GM21619 (cell line): ENCODE results near the gene DYNLL1.
"Not testable (repeated sequence)": the region's sequence is repeated elsewhere in the genome, so short reads cannot be mapped to it uniquely, and the experiment has no call there.

Experiments
- ATAC-seq: cut with Tn5 transposase; IDR thresholded peaks from one replicate; pipeline ENCODE4 v1.9.1; 2021; ENCODE audit not compliant: unreplicated experiment

The DYNLL1 gene

DNA sequence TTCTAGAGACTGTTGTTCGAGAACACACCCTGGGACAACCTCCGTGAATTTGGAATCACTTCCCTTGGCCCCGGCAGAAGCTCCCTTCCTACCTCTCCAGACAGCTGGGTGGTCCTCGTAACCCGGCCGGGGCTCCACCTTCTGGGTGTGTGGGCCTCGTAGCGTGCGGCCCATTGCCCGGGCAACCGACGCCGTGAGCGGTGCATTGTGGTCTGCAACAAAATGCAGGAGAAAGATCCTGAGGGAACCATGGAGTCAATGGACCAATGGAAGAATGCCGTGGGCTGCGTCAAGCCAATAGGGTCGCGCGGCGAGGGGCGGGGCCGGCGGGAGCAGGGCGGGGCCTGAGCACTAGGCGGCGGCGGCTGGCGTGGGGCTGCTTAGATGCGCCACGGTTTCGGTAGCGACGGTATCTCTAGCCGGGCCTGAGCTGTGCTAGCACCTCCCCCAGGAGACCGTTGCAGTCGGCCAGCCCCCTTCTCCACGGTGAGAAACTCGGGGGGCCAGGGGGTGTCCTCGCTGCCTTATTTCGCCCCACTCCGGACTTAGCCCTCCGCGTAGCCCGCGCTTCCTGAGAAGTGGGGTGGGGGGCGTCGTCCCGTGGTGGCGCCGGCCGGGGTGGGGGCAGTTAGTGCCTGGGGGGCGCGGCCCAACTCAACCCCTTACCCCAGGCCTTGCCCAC, at the start of gene DYNLL1:
Gene DYNLL1 (plus strand): TSS at position 383 of the 682 bp plus-strand sequence. CDS start 309 bp downstream, outside the sequence.
- ATAC-seq: peak; percentile 91

DNA sequence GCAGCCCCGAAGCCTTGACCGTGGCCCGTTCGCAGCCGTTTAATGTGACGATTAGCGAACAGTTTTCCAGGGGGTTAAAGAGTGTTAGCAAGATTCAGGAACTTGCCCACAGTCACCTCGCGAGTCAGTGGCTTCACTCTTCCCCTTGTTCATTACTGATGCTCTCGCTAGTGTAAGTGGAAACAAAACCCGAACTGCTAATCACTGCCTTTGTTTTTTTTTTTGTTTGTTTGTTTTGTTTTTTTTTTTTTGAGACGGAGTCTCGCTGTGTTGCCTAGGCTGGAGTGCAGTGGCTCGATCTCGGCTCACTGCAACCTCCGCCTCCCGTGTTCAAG, 49.1 kb upstream of the DYNLL1 start:
- not testable (repeated sequence) for ATAC-seq

DNA sequence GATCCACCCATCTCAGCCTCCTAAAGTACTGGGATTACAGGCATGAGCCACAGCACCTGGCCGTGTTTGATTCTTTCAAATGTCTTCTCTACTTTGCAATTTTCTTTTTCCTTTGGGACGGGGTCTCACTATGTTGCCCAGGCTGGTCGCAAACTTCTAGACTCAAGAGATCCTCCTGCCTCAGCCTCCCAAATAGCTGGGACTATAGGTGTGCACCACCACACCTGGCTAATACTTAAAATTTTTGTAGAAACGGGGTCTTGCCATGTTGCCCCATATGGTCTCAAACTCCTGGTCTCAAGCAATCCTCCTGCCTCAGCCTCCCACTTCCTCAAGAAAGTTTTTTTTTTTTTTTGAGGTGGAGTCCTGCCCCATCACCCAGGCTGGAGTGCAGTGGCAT, 47.9 kb upstream of the DYNLL1 start:
- no peak for ATAC-seq

DNA sequence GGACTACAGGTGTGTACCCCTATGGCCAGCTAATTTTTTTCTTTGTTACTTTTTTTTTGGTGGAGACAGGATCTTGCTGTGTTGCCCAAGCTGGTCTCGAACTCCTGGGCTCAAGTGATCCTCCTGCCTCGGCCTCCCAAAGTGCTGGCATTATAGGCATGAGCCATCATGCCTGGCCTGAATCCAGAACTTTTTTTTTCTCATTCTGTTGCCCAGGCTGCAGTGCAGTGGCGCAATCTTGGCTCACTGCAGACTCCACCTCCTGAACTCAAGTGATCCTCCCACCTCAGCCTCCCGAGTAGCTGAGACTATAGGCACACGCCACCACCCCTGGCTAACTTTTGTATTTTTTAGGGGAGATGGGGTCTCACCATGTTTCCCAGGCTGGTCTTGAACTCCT, 43.4 kb upstream of the DYNLL1 start:
- ATAC-seq: not testable (repeated sequence)

DNA sequence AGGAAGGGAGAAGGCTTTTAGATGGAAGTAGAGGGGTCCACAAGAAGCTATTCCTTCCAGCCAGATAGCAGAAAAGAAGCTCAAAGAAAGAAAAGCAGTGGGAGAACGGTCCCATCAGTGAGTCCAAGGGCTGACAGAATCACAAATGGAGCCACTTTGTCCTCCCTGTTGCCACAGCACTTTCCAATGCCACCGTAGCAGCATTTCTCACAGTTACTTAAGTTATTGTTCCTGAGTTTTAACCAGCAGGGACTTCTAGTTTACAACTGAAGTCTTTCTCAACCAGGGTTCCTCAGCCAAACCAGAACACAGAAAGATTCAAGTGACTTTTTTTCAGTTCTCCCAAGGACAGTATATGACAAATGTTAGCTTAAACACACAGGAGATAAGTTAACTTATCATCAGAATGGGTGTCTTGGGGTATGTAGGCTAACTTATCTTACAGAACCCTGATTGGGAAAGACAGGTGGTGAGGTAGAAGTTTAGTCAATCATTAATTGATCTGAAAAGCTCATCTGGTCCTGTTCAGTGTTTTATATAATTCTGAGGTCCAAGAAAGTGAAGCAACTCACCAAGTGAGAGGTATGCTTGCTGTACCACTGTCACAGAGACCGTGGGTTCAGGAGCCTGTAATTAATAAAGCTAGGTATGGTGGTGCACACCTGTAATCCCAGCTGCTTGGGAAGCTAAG, 42.7 kb upstream of the DYNLL1 start:
- no peak for ATAC-seq

DNA sequence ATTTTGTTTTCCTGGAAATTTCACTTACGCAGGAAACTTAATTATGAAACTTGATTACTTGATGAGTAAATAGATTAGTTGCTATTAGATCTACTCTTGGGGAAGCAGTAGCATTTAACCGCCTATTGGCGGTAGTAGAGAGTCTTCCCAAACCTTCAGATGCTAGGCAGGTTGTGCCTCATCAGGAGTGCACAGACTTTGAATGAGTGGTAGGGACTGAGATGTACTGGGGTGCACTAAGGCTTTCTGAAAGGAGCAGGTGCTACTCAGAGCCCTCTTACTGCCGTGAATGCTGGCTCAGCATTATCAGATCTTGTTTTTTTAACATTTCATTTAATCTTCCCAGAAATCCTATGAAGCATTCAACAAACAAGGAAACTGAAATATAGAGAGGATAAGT, 41.9 kb upstream of the DYNLL1 start:
- ATAC-seq: no peak

DNA sequence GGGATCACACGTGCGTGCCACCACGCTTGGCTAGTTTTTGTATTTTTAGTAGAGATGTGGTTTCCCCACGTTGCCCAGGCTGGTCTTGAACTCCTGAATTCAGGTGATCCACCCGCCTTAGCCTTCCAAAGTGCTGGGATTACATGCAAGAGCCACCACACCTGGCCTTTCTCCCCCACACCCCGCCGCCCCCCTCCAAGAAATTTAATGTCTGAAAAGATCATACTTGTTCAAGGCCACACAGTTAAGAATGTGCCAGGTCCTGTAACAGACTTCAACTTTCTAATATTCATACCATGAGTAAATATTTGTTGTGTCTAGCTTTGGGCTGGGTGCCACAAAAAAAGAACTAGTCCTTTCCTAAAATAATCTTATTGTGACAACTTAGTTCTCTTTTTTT, 40.6 kb upstream of the DYNLL1 start:
- ATAC-seq: no peak

DNA sequence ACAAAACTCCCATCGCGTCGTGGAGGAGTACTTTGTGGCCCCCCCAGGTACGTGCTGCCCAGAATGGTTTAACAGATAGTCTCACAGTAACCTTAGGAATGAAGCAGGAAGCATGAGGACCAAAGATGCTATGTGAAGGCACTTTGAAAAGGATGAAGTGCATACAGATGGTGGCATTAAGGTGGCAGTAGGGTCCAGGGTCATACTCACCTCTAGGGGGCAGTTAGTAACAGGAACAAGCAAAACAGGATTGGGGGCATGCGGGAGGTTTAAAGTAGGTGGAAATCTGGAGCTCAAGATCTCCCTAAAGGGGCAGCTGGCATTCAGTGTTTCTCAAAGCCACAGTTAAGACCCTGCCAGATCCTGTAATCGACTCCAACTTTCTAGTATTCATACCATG, 38.8 kb upstream of the DYNLL1 start:
- ATAC-seq: no peak

DNA sequence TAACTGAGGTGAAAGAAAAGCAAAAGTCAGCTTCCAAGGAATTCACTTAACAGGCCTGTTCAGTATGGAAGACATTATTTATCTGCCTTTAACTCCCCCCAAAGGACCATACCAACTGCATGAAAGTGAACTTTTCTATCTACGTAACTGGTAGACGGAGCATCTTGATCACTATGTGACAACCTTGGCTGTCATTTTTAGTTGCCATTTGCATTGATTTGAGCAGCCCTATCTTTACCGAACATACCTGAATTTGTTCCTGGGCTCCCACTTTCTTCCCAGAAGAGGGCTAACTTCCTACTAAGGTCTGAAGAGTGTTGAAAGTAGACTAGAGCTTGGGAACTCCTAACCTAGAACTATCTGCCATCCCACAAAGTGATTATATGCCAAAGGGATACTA, 35.8 kb upstream of the DYNLL1 start:
- ATAC-seq: no peak

DNA sequence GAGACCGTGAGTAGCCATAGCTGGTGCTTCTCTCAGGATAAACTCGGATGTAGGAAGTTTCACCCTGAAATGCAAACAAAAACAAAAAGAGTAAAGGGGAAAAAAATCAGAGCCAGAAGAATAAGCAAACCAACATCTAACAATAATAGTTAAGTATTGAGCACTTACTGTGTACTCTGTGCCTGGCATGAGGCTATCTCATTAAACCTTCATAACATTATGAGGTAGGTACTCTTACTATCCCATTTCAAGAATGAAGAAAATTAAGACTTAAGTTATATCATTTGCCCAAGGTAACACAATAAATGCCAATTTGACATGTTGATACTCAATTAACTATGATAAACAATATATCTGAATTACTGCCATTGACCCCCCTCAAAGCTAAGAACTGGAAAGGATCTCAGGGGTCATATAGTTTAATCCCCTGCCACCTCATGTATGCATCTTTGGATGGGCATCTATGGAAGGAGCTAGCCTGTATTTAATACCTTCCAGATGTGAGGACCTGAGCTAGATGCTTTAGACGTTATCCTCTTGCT, 33.7 kb upstream of the DYNLL1 start:
- ATAC-seq: no peak

DNA sequence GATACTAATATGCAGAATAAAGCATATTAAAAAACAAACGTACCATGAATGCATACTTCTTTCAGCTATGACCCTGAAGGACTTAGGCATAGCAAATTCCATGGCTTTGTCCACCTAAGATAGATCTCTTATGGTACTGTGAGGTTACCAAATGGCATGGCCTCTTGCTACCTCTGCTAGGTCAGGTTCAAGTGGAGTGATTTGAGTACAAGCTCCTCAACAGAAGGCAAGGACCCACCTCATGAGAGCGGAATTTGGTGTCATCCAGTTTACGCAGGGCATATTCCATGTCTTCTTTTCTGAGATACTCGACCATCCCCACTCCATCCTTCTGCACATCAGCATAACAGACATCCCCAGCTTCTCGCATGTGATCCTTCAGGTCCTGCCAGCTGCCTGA, 32.2 kb upstream of the DYNLL1 start:
- ATAC-seq: no peak

DNA sequence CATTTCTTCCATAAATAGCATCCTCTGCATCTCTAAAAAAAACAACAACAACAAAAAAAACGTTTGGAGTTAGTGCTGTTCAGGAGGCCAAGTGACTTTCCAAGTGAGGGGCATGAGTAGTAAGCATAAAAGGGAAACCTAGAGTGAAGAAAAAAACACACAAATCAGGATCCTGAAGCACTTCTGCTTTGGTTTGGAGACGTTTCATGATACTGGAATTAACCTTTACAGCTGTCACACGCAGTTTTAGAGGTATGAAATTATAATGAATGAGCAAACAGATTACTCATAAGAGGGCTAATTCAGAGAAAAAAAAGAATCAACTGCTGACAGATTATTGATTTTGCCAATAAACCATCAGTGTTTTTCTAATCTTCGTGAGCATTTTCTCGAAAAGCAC, 30.2 kb upstream of the DYNLL1 start:
- ATAC-seq: no peak

DNA sequence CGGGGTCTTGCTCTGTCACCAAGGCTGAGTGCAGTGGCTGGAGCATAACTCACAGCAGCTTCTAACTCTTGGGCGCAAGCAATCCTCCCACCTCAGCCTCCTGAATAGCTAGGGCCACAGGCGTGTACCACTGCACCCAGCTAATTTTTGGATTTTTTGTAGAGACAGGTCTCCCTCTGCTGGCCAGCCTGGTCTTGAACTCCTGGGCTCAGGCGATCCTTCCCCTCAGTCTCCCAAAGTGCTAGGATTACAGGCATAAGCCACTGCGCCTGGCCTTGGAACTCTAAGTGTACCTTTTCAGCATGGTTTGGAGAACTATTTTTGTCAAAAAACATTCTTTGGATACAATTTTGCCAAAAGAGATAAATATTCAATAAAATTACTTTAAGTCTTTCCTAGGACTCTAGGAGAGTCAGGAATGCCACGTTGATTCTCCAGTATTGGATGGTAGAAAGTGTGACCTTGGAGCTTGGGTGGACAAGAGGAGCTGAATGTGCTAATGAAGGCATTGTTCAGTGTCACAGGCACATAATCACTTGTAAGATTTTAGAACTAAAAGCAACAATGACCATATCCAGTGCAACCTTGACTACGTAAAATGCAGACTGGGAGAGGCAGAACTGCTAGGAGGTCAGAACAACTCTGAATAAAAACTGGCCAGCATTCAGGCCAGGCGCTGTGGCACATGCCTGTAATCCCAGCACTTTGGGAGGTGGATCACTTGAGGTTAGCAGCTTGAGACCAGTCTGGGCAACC, 29.2 kb upstream of the DYNLL1 start:
- ATAC-seq: no peak

DNA sequence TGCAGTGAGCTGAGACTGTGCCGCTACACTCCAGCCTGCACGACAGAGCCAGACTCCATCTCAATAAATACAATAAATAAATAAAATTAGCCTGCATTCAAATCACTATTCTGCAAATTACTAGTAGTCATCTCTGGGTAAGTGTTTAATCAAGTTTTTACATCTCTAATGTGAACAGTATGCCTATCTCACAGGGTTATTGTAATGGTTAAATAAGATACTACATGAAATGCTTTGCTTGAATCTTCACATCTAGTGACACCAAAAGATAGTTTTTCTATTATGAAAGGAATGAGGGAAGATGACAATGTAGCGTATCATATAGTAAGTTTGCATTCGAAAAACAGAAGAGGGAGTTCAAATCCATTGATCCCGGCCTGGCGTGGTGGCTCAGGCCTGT, 28.5 kb upstream of the DYNLL1 start:
- ATAC-seq: no peak

DNA sequence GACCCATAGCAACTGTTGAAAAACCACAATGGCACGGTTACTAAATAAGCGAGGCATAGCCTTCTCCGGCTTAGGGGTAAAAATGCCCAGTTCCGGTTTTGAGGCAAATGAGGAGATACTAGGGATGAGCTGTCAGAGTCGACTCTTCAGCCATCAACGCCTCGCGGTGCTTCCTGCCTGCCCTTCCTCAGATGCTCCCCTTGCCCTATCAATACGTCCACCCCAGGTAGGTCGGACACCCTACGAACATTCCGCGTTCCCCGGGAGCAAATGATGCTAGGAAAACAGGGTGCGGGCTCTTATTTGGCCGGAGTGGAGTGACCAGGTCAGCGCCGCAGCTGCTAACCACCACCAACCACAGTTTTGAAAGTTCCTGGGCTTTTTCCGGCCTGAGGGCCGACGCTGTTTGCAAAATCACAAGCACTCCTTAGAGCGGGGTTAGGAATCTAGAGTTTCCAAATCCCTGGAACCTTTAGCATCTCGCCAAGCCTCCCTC, 27.5 kb upstream of the DYNLL1 start:
- ATAC-seq: no peak

DNA sequence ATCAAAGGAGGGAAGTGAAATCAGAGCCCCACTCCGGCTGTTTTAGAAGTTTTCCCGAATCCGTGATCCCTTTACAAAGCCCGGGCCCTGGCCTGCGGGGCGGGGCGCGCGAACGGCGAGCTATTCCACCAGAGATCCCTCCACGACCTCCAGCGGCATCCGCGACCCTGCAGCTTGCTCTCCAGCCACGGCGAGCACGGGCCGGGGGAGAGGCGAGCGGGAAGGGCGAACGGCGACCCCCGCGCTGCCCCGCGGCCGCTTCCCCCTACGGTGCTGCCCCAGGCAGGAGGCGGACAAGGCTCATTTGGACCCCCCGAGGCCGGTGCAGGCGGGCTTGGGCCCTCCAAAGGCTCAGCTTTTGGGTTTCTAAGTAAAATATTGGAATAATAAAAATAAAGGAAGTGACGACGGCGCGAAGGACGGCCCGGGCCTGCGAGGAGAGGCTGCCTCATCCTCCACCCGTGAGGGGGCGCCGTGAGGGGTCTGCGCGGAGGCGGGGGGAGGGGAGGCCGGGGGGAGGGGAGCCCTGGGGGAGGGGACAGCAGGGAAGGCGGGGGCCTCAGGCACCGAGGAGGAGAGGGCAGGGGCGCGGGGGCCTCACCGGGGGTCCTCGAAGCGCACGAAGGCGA, 27.0 kb upstream of the DYNLL1 start:
- ATAC-seq: peak; percentile 21

DNA sequence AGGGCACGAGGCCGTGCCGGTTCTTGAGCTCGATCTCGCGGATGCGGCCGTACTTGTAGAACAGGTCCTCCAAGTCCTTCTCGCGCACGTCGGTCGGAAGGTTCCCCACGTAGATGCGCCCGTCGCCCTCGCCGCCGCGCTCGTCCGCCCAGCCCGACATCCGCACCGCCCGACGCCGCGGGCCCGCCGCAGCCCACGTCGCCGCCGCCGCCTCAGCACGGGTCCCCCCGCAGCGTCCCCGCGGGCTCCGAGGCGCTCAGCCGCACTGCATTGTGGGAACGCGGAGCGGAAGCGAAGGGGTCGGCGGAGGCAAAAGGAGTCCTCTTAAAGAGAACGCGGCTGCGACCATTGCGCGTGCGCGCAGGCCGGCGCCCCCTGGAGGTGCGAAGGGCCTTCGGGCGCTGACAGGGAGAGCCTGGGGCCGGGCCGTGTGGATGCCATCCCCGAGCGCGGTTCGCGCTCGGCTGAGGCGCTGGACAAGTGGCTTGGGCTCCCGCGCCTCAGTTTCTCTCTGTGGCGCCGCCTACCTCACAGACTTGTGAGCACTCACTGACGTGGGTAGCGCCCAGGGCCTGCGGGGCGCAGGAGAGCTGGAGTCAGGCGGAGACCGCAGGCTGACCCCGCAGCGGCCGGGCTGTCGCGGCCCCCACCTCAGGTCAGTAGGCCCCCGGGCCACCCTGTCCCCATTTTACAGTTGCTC, 26.3 kb upstream of the DYNLL1 start, which contains the start of gene SRSF9:
Gene SRSF9 (minus strand): TSS at position 299 of the 700 bp plus-strand sequence. CDS start 139 bp downstream, at position 160.
- peak; percentile 84 for ATAC-seq

DNA sequence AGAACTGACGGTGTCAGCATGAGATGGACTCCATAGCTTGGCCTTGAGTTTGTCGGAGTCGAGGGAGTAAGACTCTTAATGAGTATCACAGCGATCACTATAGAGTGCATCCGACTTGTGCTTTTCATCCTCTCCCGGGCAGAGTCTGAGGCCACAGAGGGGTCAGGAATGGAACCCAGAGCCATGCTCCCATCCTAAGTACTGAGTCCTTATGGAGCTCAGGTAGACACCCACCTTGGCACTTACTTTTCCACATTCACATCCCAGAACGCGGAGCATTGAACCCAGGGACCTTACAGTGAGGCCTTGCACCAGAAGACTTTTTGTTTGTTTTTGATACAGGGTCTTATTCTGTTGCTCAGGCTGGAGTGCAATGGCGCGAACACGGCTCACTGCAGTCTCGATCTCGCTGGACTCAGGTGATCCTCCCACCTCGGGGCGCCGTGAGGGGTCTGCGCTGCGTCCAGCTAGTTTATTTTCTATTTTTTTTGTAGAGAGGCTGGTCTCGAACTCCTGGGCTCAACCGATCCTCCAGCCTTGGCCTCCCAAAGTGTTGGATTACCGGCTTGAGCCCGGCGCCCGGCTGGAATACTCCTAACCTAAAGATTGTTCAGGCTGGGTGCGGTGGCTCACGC, 25.6 kb upstream of the DYNLL1 start:
- ATAC-seq: peak; percentile 22

DNA sequence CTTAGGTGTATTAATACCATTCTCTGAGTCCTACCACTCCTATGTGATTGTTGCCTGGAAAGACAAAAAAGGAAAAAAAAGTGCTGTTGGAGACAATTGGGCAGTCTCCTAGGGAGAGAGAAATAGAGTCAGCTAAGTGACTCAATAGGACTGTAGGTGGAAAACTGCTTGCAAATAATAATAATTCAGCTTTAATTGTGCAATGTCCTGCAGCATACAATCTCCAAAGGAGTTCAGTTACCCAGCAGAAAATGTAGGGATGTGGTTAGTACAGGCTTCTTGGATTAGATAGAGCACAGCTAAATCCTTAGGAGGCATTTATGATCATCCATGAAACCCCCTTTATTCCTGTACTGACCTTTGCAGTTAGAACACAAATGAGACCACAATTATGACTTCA, 23.4 kb upstream of the DYNLL1 start:
- ATAC-seq: no peak
